ENCODE measurements around the gene THAP6. TPM values are rescaled to one million over a fixed set of nuclear protein-coding genes. Genes with fewer than 3 reads are reported as not detected.

THAP6 gene
- total and polyA plus RNA-seq, 2 donors (not counting 3 experiments of a cell fraction or from before 2014, with no cell fraction given), result 2.1 to 6.8 TPM

DNA sequence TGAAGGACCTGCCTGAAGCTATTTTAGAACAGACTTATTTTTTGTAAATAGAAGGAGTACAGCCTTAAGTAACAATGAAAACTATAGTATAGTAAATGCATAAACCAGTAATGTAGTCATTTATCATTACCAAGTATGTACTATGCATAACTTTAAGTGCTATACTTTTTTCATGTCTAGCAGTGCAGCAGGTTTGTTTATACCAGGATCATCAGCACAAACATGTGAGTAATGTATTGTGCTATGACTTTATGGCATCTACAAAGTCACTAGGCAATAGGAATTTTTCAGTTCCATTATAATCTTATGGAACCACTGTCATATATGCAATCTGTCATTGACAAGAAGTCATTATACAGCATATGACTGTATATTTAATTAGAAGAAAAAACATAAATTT, 38.2 kb downstream of the THAP6 start:
- no peak for FAIRE-seq
- BruUV-seq (replicated peaks), result no TSS peak
- Histone ChIP-seq H3K9ac (replicated peaks; ENCODE audit: extremely low read depth, insufficient read depth, low read length) (no peak overlapping the region), H3K9me3 (replicated peaks; ENCODE audit: control insufficient read depth, insufficient read depth, low read length) (no peaks in the 10 kb centered on the region), H3K27ac (ENCODE audit: insufficient read depth, low read depth, low read length) (no peak overlapping the region), H3K4me3 (replicated peaks in 1 of 3; ENCODE audit: insufficient read depth in 1 of 3, low read depth in 1 of 3, low read length in 3 of 3) (no peak overlapping the region), H2AFZ (ENCODE audit: low read depth, low read length) (no peak overlapping the region), H3K4me2 (ENCODE audit: insufficient read depth, low read length) (no peak overlapping the region), H3K4me1 (ENCODE audit: control insufficient read depth, extremely low read depth, insufficient read depth, low read length) (no peaks in the 10 kb centered on the region), H3K36me3 (ENCODE audit: control insufficient read depth in 2 of 2, extremely low read depth in 1 of 2, insufficient read depth in 2 of 2, low read length in 2 of 2) (no peaks in the 10 kb centered on the region), H3K27me3 (ENCODE audit: control insufficient read depth in 2 of 2, insufficient read depth in 2 of 2, low read length in 2 of 2) (peaks cover 0 to 9% of the 10 kb centered on the region in 2 experiments), H4K20me1 (replicated peaks; ENCODE audit: control insufficient read depth, extremely low read depth, insufficient read depth, low read length) (no peaks in the 10 kb centered on the region), H3K9me1 (replicated peaks; ENCODE audit: control insufficient read depth, extremely low read depth, insufficient read depth, low read length) (no peaks in the 10 kb centered on the region), H3K79me2 (ENCODE audit: control insufficient read depth, insufficient read depth, low read length) (no peaks in the 10 kb centered on the region)
- TF ChIP-seq POLR2A (IDR thresholded peaks at IDR 0.05; ENCODE audit: low read depth, low read length) (no peak), EZH2 (IDR thresholded peaks at IDR 0.05; ENCODE audit: borderline replicate concordance, low read depth, low read length, severe bottlenecking) (no peak), JUN (IDR thresholded peaks at IDR 0.05; ENCODE audit: borderline replicate concordance, insufficient read depth, insufficient read length, low read depth) (no peak), CTCF (IDR thresholded peaks at IDR 0.05; ENCODE audit: extremely low read depth in 1 of 2, insufficient read depth in 1 of 2, low read depth in 1 of 2, low read length in 2 of 2) (no peak), MYC (IDR thresholded peaks at IDR 0.05; ENCODE audit: low read depth, low read length) (no peak), FOS (IDR thresholded peaks at IDR 0.05; ENCODE audit: borderline replicate concordance, insufficient read depth, low read length) (no peak)
- TF ChIP-seq, protein P1, sequence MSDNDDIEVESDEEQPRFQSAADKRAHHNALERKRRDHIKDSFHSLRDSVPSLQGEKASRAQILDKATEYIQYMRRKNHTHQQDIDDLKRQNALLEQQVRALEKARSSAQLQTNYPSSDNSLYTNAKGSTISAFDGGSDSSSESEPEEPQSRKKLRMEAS (IDR thresholded peaks at IDR 0.05; ENCODE audit: insufficient read depth, insufficient read length), result no peak
- ChIA-PET POLR2A (no interaction called here), CTCF (interaction anchor here (1.3 kb wide), 1 partner anchor 296 kb away, joined by 3 read pairs; no protein-coding TSS in a partner anchor)
- DNase-seq (ENCODE audit: low read depth, low spot score), result no peak
- intact Hi-C loops (cut with micrococcal nuclease), result no loop called here
- dilution Hi-C loops (cut with MboI; ENCODE audit: extremely low pct_ligation_motif_present, low sequenced_read_pairs), result no loop called here

Measured in endothelial cell of umbilical vein (primary cell).